GM21423 (cell line): Measurements from ENCODE around the gene TYK2.

ENCODE experiments used
- ATAC-seq: cut with Tn5 transposase; IDR thresholded peaks from one replicate; pipeline ENCODE4 v1.9.1; 2021; ENCODE audit warnings: mild to moderate bottlenecking, moderate library complexity; ENCODE audit not compliant: unreplicated experiment

Gene TYK2

GRCh38 chr19:10316229-10317044, 63.9 kb downstream of the TYK2 start:
- no peak for ATAC-seq

GRCh38 chr19:10315335-10316214, 64.8 kb downstream of the TYK2 start, which contains the start of gene FDX2:
FDX2 (minus strand) TSS chr19:10316015; CDS start chr19:10315996, 19 bp downstream.
- peak; percentile 49 for ATAC-seq

- ATAC-seq, result no peak
These were observed 70.9 kb downstream of the TYK2 start, which contains the start of gene ZGLP1 for GRCh38 chr19:10309423-10309822. ZGLP1 (minus strand) TSS chr19:10309815.

- ATAC-seq, result no peak
These were observed 74.0 kb downstream of the TYK2 start for GRCh38 chr19:10306327-10306726.

GRCh38 chr19:10305139-10305806, 75.1 kb downstream of the TYK2 start:
- no peak for ATAC-seq
